NK-92 treated with Interleukin-12 subunit alpha and Interleukin-12 subunit beta, amount 100 ng/mL, for 24 hours (cell line): ENCODE results near the gene PRKCE.
"Not testable (repeated sequence)": the region's sequence is repeated elsewhere in the genome, so short reads cannot be mapped to it uniquely, and the experiment has no call there.

Experiments
- DNase-seq: peaks from one replicate; lab custom pipeline; 2025; lab: John Stamatoyannopoulos, UW

PRKCE gene

GRCh38 chr2:45837812-45838341, 186.4 kb downstream of the PRKCE start:
- no peak for DNase-seq

GRCh38 chr2:45839508-45840251, 188.2 kb downstream of the PRKCE start:
- DNase-seq, result no peak

GRCh38 chr2:45840481-45840880, 189.0 kb downstream of the PRKCE start:
- no peak for DNase-seq

GRCh38 chr2:45841752-45842407, 190.4 kb downstream of the PRKCE start:
- no peak for DNase-seq

GRCh38 chr2:45843136-45843535, 191.7 kb downstream of the PRKCE start:
- DNase-seq, result no peak

GRCh38 chr2:45844796-45845457, 193.5 kb downstream of the PRKCE start:
- DNase-seq, result no peak

GRCh38 chr2:45845566-45845965, 194.1 kb downstream of the PRKCE start:
- DNase-seq, result no peak

- DNase-seq, result no peak
These were observed 198.2 kb downstream of the PRKCE start for GRCh38 chr2:45849491-45850283.

- no peak for DNase-seq
These were observed 199.1 kb downstream of the PRKCE start for GRCh38 chr2:45850558-45850957.

- DNase-seq, result no peak
These were observed 199.6 kb downstream of the PRKCE start for GRCh38 chr2:45851111-45851510.

GRCh38 chr2:45851576-45852304, 200.3 kb downstream of the PRKCE start:
- DNase-seq, result no peak

- no peak for DNase-seq
These were observed 201.1 kb downstream of the PRKCE start for GRCh38 chr2:45852450-45853150.

- no peak for DNase-seq
These were observed 203.9 kb downstream of the PRKCE start for GRCh38 chr2:45855374-45855773.

GRCh38 chr2:45856391-45857274, 205.2 kb downstream of the PRKCE start:
- no peak for DNase-seq

GRCh38 chr2:45857275-45857609, 205.8 kb downstream of the PRKCE start:
- no peak for DNase-seq

GRCh38 chr2:45857867-45858520, 206.5 kb downstream of the PRKCE start:
- no peak for DNase-seq

- DNase-seq, result not testable (repeated sequence)
These were observed 207.4 kb downstream of the PRKCE start for GRCh38 chr2:45858872-45859271.

GRCh38 chr2:45859682-45860081, 208.2 kb downstream of the PRKCE start:
- DNase-seq, result no peak
